Thoracic aorta (tissue), 2 donors: ENCODE results near the gene FOXB2. TPM values are rescaled to one million over a fixed set of nuclear protein-coding genes. Genes with fewer than 3 reads are reported as not detected.

Source experiments
- ATAC-seq: fragments of 150-250 bp; one replicate; pipeline ENCODE4 v1.8.0; 2017; ENCODE audit warnings: low read depth; ENCODE audit not compliant: insufficient number of reproducible peaks, low FRiP score
- DNase-seq: peaks from one replicate; pipeline ENCODE4 v3.0.0-alpha.2; 2020; ENCODE audit warnings: low spot score
- H3K27ac ChIP-seq, 2 donors: fragments of 200-600 bp; sonication (generic); 1 replicate in 1 of 2; 2 replicates in 1 of 2; pipeline ENCODE4 v1.5.1; 2016; ENCODE audit warnings: mild to moderate bottlenecking in 2 of 2, moderate library complexity in 2 of 2
- H3K27me3 ChIP-seq: fragments of 200-600 bp; sonication (generic); replicated peaks from 2 replicates; pipeline ENCODE4 v1.6.0; 2016; ENCODE audit warnings: mild to moderate bottlenecking; ENCODE audit not compliant: insufficient read depth
- H3K36me3 ChIP-seq: fragments of 200-600 bp; sonication (generic); one replicate; pipeline ENCODE4 v1.5.1; 2016
- H3K4me1 ChIP-seq, 2 donors: fragments of 200-600 bp; sonication (generic); 1 replicate in 1 of 2; 2 replicates in 1 of 2; pipeline versions ENCODE4 v1.5.1 to v1.6.0; 2016; ENCODE audit warnings: low read depth in 2 of 2, mild to moderate bottlenecking in 1 of 2; ENCODE audit not compliant: control insufficient read depth in 1 of 2
- H3K4me3 ChIP-seq: fragments of 200-600 bp; sonication (generic); 2 replicates; pipeline ENCODE4 v1.5.1; 2016; ENCODE audit warnings: mild to moderate bottlenecking
- H3K9me3 ChIP-seq: fragments of 200-600 bp; sonication (generic); 2 replicates; pipeline ENCODE4 v1.5.1; 2016
- total RNA-seq, 2 donors: library from RNA; depleted of rRNA; stranded (reverse); fragments of >200 nt; gene quantifications; one replicate each; pipeline versions ENCODE4 v1.1.0 to v1.2.3, GENCODE V29; 2016
- TF ChIP-seq, protein P1 (sequence below): fragments of 200-600 bp; sonication (generic); IDR thresholded peaks from one replicate; pipeline ENCODE4 v1.5.1; 2019; ENCODE audit warnings: antibody characterized with exemption

The FOXB2 gene
- total RNA-seq, 2 donors from 2014 or later = not detected

DNA sequence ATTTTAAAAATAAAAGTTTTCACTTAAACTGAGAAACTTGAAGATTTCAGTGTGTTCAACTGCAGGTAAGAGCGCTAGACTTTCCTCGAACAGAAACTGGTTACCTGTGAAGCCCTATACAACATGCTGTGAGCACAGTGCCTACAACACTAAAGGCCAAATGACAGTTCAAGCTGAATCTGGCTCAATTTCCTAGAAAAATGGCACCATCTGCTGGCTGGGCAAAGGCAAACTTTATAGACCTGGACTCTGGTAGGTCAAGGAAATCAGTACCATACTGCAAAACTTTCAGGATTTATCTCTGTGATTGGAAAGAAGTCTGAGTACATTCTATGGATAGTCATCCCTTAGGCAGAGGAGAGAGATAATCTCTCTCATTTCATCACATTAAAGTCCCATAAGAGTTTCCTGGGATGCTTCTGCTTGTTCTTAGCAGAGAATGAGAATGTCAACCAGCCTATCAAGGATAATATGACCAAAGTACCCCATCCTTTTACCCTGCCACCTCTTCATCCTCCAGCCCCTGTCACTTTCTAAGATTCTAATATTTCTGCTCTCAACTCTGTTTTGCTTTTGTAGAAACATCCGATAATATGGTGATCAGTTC is 31.8 kb upstream of the FOXB2 start:
- Histone ChIP-seq H3K9me3 (no peaks in the 10 kb centered on the region), H3K4me1 (no peaks in the 10 kb centered on the region), H3K36me3 (no peaks in the 10 kb centered on the region), H3K4me3 (no peak overlapping the region), H3K27me3 (no peaks in the 10 kb centered on the region), H3K27ac (no peak overlapping the region)
- TF ChIP-seq, protein P1, sequence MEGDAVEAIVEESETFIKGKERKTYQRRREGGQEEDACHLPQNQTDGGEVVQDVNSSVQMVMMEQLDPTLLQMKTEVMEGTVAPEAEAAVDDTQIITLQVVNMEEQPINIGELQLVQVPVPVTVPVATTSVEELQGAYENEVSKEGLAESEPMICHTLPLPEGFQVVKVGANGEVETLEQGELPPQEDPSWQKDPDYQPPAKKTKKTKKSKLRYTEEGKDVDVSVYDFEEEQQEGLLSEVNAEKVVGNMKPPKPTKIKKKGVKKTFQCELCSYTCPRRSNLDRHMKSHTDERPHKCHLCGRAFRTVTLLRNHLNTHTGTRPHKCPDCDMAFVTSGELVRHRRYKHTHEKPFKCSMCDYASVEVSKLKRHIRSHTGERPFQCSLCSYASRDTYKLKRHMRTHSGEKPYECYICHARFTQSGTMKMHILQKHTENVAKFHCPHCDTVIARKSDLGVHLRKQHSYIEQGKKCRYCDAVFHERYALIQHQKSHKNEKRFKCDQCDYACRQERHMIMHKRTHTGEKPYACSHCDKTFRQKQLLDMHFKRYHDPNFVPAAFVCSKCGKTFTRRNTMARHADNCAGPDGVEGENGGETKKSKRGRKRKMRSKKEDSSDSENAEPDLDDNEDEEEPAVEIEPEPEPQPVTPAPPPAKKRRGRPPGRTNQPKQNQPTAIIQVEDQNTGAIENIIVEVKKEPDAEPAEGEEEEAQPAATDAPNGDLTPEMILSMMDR = peak; percentile 27
- no peak for DNase-seq
- ATAC-seq = peak; percentile 52

DNA sequence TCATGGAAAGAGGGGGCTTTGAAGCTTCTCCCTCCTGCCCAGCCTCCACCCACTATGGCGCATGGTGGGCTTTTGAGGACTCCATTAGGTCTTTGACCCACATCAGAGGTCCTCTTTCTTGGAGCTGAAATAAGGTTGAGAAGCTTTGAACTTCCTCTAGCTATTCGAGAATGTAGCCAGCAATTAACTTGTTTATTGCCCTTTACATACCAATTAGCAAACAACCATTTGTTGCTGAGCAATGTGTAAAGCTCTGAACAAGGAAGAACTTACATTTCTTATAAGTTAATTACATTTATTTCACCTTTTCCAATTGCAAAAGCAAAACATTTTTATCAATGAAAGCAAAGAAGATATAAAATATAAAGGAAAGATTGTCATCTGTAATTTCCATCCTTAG is 30.5 kb upstream of the FOXB2 start:
- no peaks in the 10 kb centered on the region for H3K9me3 ChIP-seq
- no peaks in the 10 kb centered on the region for H3K36me3 ChIP-seq
- H3K4me1 ChIP-seq = no peaks in the 10 kb centered on the region
- no peak overlapping the region for H3K27ac ChIP-seq
- no peak overlapping the region for H3K4me3 ChIP-seq
- DNase-seq (no peak), ATAC-seq (no peak)
- no peaks in the 10 kb centered on the region for H3K27me3 ChIP-seq
- TF ChIP-seq, protein P1 = no peak

- ATAC-seq (no peak), DNase-seq (no peak)
- no peaks in the 10 kb centered on the region for H3K36me3 ChIP-seq
- TF ChIP-seq, protein P1 = no peak
- H3K4me3 ChIP-seq = no peak overlapping the region
- no peaks in the 10 kb centered on the region for H3K9me3 ChIP-seq
- H3K27ac ChIP-seq = no peak overlapping the region
- no peaks in the 10 kb centered on the region for H3K27me3 ChIP-seq
- no peaks in the 10 kb centered on the region for H3K4me1 ChIP-seq
Measured at GRCh38 chr9:76989501-76989900, 30.0 kb upstream of the FOXB2 start.

DNA sequence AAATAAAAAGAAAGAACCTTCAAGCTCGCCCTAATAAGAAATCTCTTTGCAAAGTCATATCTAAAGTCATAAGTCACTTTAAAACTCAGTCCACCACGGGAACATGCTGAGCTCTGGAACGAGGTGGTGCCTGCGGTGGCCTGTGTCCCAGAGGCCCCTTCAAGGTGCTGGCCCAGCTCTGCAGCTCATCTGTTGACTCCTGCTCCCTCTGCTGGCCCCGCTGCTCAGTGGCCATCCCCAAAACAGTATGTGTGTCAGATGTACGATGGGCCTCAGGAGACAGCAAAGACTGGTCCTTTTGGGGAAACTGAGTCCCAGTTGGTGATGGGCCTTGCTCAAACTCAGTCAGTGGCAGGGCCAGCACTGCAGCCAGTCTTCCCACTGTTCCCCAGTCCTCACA is 22.8 kb upstream of the FOXB2 start:
- TF ChIP-seq, protein P1 = peak; percentile 59
- Histone ChIP-seq H3K36me3 (no peaks in the 10 kb centered on the region), H3K4me1 (peaks cover 0 to 7% of the 10 kb centered on the region in 2 donors), H3K9me3 (no peaks in the 10 kb centered on the region), H3K4me3 (no peak overlapping the region), H3K27me3 (no peaks in the 10 kb centered on the region), H3K27ac (no peak overlapping the region)
- DNase-seq (no peak), ATAC-seq (no peak)

DNA sequence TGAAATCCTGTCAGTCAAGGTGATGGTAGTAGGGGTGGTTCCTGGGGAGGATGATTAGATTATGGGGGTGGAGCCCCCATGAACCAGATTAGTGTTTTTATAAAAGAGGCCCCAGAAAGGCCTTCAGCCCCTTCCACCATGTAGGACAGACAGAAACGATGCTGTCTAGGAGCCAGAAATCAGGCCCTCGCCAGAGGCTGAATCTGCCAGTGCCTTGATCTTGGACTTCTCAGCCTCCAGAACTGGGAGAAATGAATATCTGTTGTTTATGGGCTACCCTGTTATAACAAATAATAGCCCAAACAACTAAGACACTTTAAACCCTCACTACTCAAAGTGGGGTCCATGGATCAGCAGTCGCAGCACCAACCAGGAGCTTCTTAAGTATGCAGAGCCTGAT is 20.2 kb upstream of the FOXB2 start:
- TF ChIP-seq, protein P1 = no peak
- no peak for ATAC-seq
- H3K4me3 ChIP-seq = no peak overlapping the region
- H3K27ac ChIP-seq = no peak overlapping the region
- no peaks in the 10 kb centered on the region for H3K27me3 ChIP-seq
- no peaks in the 10 kb centered on the region for H3K9me3 ChIP-seq
- H3K36me3 ChIP-seq = no peaks in the 10 kb centered on the region
- DNase-seq = no peak
- peaks cover 0 to 7% of the 10 kb centered on the region in 2 donors for H3K4me1 ChIP-seq
